ENCODE results near the gene MRPS6.

DNA sequence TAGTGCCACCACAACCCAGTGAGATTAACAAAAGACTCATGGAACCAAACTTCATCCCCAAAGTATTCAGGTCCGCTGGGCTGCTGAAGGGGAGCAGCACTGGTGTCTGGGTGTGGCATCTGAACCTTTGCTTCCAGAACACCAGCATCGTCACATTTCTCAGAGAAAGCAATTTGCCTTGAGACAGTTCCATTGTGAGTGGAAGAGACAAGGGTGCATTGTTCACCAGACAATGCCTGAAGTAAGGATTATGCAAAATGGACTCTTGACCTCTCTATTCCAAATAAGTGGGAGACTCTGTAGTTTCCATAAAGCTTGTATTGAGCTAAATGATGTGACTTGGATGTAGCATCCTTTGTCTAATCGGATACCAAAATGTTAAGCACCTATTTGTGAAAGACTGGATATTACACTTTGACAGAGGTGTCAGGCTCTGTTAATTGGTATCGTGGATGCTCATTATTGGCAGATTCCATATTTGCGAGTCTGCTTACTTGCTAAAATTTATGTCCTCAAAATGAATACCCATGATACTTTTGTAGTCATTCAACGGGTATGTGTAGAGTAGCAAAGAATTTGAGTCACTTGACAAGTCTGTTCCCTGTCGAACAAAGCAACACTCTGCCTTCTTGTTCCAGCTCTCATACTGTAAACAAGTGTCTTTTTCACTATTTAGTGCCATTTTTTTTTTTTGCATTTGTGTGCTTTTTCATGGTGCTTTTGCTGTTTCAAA is 75.6 kb downstream of the MRPS6 start:
- no peak for TF ChIP-seq EZH2 (IDR thresholded peaks at IDR 0.05; ENCODE audit: borderline replicate concordance)
- TF ChIP-seq, protein P1, sequence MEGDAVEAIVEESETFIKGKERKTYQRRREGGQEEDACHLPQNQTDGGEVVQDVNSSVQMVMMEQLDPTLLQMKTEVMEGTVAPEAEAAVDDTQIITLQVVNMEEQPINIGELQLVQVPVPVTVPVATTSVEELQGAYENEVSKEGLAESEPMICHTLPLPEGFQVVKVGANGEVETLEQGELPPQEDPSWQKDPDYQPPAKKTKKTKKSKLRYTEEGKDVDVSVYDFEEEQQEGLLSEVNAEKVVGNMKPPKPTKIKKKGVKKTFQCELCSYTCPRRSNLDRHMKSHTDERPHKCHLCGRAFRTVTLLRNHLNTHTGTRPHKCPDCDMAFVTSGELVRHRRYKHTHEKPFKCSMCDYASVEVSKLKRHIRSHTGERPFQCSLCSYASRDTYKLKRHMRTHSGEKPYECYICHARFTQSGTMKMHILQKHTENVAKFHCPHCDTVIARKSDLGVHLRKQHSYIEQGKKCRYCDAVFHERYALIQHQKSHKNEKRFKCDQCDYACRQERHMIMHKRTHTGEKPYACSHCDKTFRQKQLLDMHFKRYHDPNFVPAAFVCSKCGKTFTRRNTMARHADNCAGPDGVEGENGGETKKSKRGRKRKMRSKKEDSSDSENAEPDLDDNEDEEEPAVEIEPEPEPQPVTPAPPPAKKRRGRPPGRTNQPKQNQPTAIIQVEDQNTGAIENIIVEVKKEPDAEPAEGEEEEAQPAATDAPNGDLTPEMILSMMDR (IDR thresholded peaks at IDR 0.05; ENCODE audit: poor library complexity): no peak

Data from hepatocyte (in vitro differentiated cells).